Measurements from ENCODE around the gene RTP2. TPM values are rescaled to one million over a fixed set of nuclear protein-coding genes. Genes with fewer than 3 reads are reported as not detected.

Gene RTP2
- total RNA-seq, 1 donor from 2014 or later: not detected

DNA sequence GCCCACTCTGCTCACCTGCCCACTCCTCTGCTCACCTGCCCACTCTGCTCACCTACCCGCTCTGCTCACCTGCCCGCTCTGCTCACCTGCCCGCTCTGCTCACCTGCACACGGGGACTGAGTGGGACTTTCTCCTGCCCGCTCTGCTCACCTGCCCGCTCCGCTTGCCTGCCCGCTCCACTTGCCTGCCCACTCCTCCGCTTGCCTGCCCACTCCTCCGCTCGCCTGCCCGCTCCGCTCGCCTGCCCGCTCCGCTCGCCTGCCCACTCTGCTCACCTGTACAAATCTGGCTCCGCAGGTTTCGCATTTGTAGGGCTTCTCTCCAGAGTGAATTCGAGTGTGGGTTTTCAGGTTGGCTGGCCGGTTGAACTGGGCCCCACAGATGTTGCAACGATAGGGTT lies 22.9 kb upstream of the RTP2 start:
- intact Hi-C loops (cut with DNase I): no loop called here

GRCh38 chr3:187722206-187722612 lies 19.9 kb upstream of the RTP2 start:
- intact Hi-C loops (cut with DNase I): no loop called here
- DNase-seq (ENCODE audit: low spot score): no peak

More for the DNA sequence above, 22.9 kb upstream of the RTP2 start:
- no peak for DNase-seq (ENCODE audit: low spot score)

DNA sequence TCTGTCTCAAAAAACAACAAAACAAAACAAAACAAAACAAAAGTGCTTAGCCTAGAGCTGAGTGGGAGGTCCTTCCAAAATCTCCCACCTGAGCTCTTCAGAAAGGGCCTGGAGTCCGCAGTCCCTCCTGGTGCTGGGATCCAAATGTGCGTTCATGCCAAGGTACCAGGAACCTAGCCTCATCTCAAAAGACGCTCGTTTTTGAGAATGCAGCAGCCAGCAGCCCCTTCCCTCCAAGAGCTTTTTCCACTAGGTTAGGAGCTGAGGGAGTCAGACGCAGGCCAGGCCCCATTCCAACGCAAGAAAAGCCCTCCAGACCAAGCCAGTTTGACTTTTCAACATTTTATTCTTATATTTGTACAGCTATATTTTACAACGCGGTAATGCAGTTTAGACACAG lies 18.7 kb upstream of the RTP2 start:
- DNase-seq (ENCODE audit: low spot score): no peak
- intact Hi-C loops (cut with DNase I): no loop called here

DNA sequence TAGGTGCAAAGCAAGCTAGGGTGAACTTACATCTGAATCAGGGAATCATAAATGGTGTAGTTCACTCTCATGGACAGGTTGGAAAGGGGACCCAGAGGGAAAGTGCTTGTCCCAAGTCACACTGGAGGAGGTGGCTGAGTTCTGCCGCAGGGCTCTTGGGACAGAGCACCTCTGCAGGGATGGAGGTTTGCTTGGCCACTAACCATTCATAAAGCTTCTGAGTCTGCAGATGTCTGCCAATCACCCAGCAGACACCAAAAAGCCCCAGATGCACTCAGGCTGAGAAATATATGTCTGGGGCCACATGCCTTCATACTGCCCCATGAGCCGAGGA lies 17.9 kb upstream of the RTP2 start:
- intact Hi-C loops (cut with DNase I): no loop called here
- DNase-seq (ENCODE audit: low spot score): no peak

DNA sequence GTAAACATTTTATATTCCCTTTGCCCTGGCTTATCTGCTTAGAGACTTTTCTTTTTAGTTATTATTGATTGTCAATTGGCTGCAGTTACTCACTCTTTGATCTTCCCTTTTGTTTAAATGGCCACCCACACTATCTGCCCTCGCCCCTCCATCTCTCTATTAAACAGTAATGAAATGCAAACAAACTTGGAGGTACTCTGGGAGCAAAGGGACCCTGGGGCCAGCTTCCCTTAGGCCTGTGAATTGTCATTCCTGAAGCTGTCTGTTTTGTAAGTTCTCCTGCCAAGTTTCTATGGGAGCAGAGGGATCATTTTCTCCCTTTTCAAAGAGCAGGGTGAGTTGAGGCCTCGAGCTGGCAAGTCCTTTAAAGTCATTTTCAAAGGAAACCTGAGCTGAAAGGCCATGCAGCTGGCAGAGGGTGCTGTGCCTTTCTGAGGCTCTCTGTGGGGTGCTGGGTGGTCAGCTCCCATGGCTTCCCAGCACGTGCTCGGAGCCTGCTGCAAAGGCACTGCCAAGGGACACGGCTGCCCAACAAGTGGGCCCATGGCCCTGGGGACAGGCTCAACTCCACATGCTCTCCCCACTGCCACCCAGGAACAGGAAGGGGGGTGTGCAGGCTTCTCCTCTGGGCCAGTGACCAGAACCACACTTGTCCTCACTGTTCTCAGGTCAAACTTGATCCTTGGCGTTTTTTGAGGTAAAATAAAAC lies 17.4 kb upstream of the RTP2 start:
- intact Hi-C loops (cut with DNase I): no loop called here
- DNase-seq (ENCODE audit: low spot score): no peak

DNA sequence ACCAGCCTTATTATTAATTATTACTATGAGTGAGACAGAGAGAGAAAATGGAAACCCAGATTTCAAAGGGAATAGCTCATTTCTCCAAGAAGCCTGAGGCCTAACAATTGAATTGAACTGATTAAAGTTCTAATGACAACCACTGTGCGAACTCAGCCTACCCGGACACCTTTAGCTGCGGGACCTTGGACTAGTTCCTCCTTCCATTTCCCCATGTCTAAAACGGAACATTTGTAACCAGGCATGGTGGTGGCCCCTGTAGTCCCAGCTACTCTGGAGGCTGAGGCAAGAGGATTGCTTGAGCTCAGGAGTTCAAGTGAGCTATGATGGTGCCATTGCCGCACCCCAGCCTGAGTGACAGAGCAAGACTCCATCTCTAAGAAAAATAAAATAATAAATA lies 16.4 kb upstream of the RTP2 start:
- intact Hi-C loops (cut with DNase I): no loop called here
- DNase-seq (ENCODE audit: low spot score): no peak

GRCh38 chr3:187717572-187717971 lies 15.2 kb upstream of the RTP2 start:
- intact Hi-C loops (cut with DNase I): no loop called here
- DNase-seq (ENCODE audit: low spot score): no peak

- no peak for DNase-seq (ENCODE audit: low spot score)
- intact Hi-C loops (cut with DNase I): loop anchor here (1.0 to 2.0 kb wide), 3 partner anchors 36 to 494 kb away; no protein-coding TSS in a partner anchor
Observed at GRCh38 chr3:187714404-187714979, 12.1 kb upstream of the RTP2 start.

DNA sequence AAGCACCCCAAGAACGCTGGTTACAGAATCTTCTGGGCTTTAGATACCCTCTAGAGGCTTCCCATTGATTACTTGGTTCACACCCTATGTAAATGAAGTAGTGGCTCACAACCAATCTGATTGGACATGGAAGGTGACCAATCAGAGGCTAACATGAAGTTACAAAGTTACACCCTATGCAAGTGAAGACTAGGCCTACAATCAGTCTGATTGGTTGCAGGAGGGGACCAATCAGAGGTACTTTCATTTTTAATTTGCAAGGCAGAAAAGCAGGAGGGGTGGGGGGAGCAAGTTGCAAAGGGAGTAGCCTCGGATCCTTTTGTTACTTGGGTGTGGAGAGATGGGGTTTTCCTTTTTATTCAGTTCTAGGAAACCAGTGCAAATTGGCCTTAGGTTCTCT lies 11.1 kb upstream of the RTP2 start:
- DNase-seq (ENCODE audit: low spot score): no peak
- intact Hi-C loops (cut with DNase I): no loop called here

- DNase-seq (ENCODE audit: low spot score): no peak
- intact Hi-C loops (cut with DNase I): no loop called here
Observed at GRCh38 chr3:187709155-187709554, 6.8 kb upstream of the RTP2 start.

DNA sequence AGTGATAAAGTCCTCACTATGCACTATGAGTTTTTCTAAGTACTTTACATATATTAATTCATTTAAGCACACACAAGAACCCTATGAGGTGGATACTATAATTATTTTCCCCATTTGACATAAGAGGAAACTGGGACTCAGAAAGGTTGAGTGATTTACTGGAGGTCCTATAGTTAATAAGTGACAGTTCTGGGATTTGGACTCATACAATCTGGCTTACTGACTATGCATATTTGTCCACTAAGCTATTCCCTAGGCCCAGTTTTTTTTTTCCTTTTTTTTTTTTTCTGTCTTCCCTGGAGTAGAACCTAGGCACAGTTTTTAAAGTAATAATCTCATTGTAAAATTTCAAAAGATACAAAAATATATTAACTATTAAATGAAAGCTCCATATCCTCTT lies 6.3 kb upstream of the RTP2 start:
- intact Hi-C loops (cut with DNase I): no loop called here
- DNase-seq (ENCODE audit: low spot score): no peak

- intact Hi-C loops (cut with DNase I): no loop called here
- no peak for DNase-seq (ENCODE audit: low spot score)
Observed at GRCh38 chr3:187706971-187707370, 4.6 kb upstream of the RTP2 start.

- no peak for DNase-seq (ENCODE audit: low spot score)
- intact Hi-C loops (cut with DNase I): no loop called here
Observed at GRCh38 chr3:187705164-187705563, 2.8 kb upstream of the RTP2 start.

DNA sequence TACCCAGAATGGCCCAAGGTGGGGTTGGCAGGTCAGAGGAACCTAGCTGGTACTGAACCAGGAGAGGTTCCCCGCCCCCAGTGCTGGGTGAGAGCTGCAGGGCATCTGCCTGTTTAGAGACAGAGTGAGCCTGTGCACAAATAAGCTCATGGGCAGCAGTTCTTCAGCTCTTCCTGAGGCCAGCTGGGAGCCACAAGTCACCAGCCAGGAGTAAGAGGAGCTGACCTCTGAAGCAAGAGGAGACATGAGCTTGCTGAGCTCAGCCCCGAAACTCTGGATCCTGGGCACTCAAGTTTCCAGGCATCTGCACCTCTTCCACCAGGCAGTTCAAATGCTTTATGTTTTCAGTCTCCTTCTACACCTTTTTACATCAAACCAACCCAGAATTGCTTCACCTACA lies 2.1 kb downstream of the RTP2 start:
- intact Hi-C loops (cut with DNase I): no loop called here
- no peak for DNase-seq (ENCODE audit: low spot score)

DNA sequence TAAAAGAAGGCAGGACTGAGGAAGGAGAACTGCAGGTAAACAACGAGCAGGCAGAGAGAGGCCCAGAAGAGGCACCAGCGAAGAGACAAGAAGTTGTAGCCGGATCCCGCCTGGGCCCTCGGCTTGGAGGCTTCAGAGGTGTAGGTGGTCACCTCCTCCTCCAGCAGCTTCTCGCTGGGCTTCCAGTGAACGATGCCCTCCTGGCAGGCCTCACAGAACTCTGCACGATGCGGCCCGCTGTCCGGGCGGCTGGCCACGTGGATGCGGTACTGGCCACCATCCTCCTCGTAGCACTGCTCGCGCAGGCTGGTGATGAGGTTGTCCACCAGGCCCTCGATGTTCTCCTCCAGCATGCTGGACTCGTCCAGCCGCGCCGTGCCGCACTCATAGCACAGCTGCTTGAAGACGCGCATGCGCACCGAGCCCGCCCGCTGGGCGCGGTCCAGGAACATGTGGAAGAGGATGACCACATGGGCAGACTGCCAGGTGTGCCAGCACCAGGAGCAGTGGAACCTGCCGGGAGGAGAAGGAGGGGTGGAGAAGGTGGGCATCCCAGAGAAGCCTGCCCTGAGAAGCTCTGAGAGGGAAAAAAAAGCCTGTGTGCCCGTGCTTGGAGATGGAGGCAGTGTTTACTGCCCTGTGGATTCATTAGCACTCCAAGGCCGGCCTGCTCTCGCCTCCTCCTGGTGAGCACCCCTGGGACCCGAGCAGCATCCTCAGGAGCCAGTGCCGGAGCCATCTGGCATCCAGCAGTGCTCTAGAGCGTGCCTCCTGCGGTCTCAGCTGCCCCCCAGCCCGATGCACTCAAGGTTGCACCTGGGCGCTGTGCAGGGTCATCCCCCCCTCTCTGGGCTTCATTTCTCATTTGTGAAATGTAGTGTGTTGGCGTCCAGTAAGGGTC lies 3.6 kb downstream of the RTP2 start:
- intact Hi-C loops (cut with DNase I): no loop called here
- no peak for DNase-seq (ENCODE audit: low spot score)

GRCh38 chr3:187696021-187696420 lies 6.3 kb downstream of the RTP2 start:
- intact Hi-C loops (cut with DNase I): no loop called here
- no peak for DNase-seq (ENCODE audit: low spot score)

GRCh38 chr3:187695449-187695848 lies 6.9 kb downstream of the RTP2 start:
- intact Hi-C loops (cut with DNase I): no loop called here
- DNase-seq (ENCODE audit: low spot score): no peak

GRCh38 chr3:187694801-187695200 lies 7.6 kb downstream of the RTP2 start:
- no peak for DNase-seq (ENCODE audit: low spot score)

DNA sequence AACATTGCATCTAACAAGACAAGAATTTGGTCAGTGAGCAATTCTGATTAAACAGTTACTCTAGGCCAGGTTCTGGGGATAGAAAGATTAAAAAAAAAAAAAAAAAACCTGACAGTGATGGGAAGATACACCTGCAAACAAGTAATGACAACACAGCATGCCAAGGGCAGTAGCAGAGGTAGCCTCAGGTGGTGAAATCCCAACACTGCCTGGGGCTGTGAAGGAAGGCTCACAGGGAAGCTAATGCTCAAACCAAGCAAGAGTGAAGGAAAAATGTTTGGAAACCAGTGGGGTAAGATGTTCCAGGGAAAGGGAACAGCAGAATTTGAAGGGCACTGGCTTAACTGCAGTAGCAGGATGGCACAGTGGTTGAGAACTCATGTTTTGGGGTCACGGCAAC lies 8.9 kb downstream of the RTP2 start:
- intact Hi-C loops (cut with DNase I): no loop called here
- DNase-seq (ENCODE audit: low spot score): no peak

More at GRCh38 chr3:187694801-187695200, 7.6 kb downstream of the RTP2 start:
- intact Hi-C loops (cut with DNase I): no loop called here

GRCh38 chr3:187689984-187690383 lies 12.4 kb downstream of the RTP2 start:
- no peak for DNase-seq (ENCODE audit: low spot score)
- intact Hi-C loops (cut with DNase I): no loop called here
